Transverse colon (tissue), 3 donors: ENCODE data around the gene ZMIZ1.

Experiments used
- POLR2A ChIP-seq: fragments of 450-650 bp; IDR thresholded peaks from one replicate; pipeline ENCODE4 v1.6.1; 2016; ENCODE audit warnings: antibody characterized with exemption, mild to moderate bottlenecking, moderate library complexity
- TF ChIP-seq, protein P1 (sequence below), 5 experiments: fragments of 200-600 bp in 3 of 5; fragments of 450-650 bp in 2 of 5; sonication (generic) in 3 of 5; IDR thresholded peaks; 1 replicate in 2 of 5; 2 replicates in 3 of 5; pipeline ENCODE4 v1.5.1; 2016 to 2017; ENCODE audit warnings: antibody characterized with exemption in 5 of 5, inconsistent platforms in 3 of 5, mild to moderate bottlenecking in 2 of 5, moderate library complexity in 1 of 5

DNA sequence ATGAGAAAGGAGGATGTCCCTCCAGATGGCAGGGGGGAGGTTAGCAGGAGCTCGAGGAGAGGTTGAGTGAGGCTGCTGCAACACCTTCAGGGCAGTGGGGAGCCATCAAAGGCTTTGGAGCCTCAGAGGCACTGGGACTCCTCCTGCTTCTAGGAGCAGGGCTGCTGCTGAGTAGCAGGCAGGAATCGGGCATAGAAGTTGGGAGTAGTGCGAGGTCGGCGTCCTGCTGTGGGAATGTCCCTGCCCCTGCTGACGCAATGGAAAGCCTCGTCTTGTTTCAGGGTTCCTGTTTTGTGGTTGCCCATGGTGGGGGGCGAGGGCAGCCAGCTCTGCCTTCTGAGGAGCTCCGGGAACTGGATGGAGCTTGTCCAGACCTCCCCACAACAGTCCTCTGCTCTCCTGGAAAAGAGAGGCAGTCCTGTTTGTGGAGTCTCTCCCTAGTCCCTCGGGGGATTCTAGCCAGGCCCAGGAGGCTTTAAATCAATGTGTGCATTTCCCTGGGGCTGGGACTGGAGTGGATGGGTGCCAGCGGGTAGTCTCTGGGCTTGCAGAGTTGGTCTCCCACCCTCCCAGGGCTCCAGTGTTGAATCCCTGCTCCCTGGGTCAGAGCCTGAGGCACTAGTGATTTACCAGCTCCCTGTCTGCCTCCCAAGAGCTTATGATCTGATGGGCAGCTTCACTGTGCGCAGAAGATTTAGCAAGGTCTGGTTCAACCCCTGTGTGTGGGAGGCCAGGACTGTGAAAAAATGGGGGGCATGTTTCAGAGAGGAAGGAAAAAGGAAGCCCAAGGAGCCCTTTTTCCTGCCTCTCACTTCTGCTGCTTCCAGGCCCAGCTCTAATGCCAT lies 179.8 kb downstream of the ZMIZ1 start:
- TF ChIP-seq, protein P1, sequence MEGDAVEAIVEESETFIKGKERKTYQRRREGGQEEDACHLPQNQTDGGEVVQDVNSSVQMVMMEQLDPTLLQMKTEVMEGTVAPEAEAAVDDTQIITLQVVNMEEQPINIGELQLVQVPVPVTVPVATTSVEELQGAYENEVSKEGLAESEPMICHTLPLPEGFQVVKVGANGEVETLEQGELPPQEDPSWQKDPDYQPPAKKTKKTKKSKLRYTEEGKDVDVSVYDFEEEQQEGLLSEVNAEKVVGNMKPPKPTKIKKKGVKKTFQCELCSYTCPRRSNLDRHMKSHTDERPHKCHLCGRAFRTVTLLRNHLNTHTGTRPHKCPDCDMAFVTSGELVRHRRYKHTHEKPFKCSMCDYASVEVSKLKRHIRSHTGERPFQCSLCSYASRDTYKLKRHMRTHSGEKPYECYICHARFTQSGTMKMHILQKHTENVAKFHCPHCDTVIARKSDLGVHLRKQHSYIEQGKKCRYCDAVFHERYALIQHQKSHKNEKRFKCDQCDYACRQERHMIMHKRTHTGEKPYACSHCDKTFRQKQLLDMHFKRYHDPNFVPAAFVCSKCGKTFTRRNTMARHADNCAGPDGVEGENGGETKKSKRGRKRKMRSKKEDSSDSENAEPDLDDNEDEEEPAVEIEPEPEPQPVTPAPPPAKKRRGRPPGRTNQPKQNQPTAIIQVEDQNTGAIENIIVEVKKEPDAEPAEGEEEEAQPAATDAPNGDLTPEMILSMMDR (IDR thresholded peaks at IDR 0.05), result no peak
- TF ChIP-seq POLR2A, result no peak
